ENCODE data around the gene SPAG6. TPM values are rescaled to one million over a fixed set of nuclear protein-coding genes. Genes with fewer than 3 reads are reported as not detected.

Gene SPAG6
- total RNA-seq, 1 experiment from 2014 or later: not detected

DNA sequence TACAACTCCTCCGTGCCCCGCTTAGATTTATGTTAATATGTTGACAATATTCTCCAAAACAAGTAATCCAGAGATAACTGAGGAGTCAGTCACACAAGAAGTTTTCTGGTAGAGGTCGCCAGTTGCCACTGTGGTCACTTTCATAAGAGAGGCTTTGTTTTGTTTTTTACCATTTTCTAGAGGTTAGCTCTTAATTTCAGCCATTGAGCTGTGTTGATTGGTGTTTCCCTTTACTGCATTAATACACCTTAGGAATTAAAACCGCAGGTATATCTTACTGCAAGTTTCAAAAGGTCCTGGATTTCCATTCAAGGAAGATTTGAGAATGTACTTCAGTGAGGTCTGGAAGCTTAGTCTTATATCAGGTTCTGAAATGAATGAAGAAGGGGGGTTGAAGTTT, 20.9 kb upstream of the SPAG6 start:
- Histone ChIP-seq H3K36me3 (ENCODE audit: low read depth) (peaks cover 2% of the 10 kb centered on the region; the same call in 1 of the 2 replicates), H3F3A (ENCODE audit: insufficient read depth, low read depth) (0 out of 2 replicates have a peak, but pooled peaks cover 3% of the 10 kb centered on the region), H3K9me3 (ENCODE audit: insufficient read depth, low read depth) (no peaks in the 10 kb centered on the region), H3K4me2 (peak overlapping the region; percentile 90), H3K9me2 (ENCODE audit: insufficient read depth) (no peaks in the 10 kb centered on the region), H3K79me2 (ENCODE audit: low read depth) (peaks cover 40% of the 10 kb centered on the region), H3K4me1 (replicated peaks; ENCODE audit: insufficient read depth) (peaks cover 34% of the 10 kb centered on the region), H4K20me1 (ENCODE audit: insufficient read depth) (peaks cover 9% of the 10 kb centered on the region), H3K4me3 (peak overlapping the region; percentile 79), H3K27ac (no peak overlapping the region), H2AFZ (no peak overlapping the region), H3K27me3 (ENCODE audit: insufficient read depth, low read depth) (peaks cover 16% of the 10 kb centered on the region)
- TF ChIP-seq EZH2 (IDR thresholded peaks at IDR 0.05; ENCODE audit: low read depth): no peak
- TF ChIP-seq, protein P1, sequence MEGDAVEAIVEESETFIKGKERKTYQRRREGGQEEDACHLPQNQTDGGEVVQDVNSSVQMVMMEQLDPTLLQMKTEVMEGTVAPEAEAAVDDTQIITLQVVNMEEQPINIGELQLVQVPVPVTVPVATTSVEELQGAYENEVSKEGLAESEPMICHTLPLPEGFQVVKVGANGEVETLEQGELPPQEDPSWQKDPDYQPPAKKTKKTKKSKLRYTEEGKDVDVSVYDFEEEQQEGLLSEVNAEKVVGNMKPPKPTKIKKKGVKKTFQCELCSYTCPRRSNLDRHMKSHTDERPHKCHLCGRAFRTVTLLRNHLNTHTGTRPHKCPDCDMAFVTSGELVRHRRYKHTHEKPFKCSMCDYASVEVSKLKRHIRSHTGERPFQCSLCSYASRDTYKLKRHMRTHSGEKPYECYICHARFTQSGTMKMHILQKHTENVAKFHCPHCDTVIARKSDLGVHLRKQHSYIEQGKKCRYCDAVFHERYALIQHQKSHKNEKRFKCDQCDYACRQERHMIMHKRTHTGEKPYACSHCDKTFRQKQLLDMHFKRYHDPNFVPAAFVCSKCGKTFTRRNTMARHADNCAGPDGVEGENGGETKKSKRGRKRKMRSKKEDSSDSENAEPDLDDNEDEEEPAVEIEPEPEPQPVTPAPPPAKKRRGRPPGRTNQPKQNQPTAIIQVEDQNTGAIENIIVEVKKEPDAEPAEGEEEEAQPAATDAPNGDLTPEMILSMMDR (conservative IDR thresholded peaks at IDR 0.05): no peak
- no peak for DNase-seq
- intact Hi-C loops (cut with micrococcal nuclease; ENCODE audit: unreplicated experiment): loop anchor here (5.0 to 10.0 kb wide), 4 partner anchors 358 to 740 kb away; partner anchors contain the start of gene PIP4K2A
- ChIA-PET CTCF (no interaction called here), POLR2A (ENCODE audit: unreplicated experiment) (interaction anchor here (0.6 kb wide), 1 partner anchor 64 kb away, joined by 3 read pairs; no protein-coding TSS in a partner anchor)
- no TSS peak for BruUV-seq (replicated peaks)

DNA sequence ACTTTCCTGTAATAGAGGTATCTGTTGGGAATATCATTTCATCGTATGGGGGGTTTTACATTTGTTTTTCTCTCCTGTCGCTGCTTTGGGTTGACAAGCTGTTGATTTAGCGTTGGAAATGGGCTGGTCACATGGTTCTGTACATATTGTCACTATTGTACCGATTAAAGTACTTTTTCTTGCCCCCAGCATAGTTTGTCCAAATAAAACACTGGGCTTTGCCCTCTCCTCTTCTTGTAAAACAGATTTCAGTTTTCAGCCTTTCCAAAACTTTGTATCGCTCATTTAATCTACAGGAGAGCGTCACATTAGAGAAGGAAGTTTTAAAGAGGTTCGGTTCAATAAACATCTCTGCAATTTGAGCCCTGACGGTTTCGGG, 20.4 kb upstream of the SPAG6 start:
- Histone ChIP-seq H3K4me2 (peak overlapping the region; percentile 90), H3K27me3 (ENCODE audit: insufficient read depth, low read depth) (peaks cover 16% of the 10 kb centered on the region), H3K4me3 (peak overlapping the region; percentile 79), H3K9me3 (ENCODE audit: insufficient read depth, low read depth) (no peaks in the 10 kb centered on the region), H3K79me2 (ENCODE audit: low read depth) (peaks cover 40% of the 10 kb centered on the region), H2AFZ (peak overlapping the region; percentile 81), H3K36me3 (ENCODE audit: low read depth) (peaks cover 7% of the 10 kb centered on the region; the same call in 1 of the 2 replicates), H4K20me1 (ENCODE audit: insufficient read depth) (peaks cover 9% of the 10 kb centered on the region), H3K4me1 (replicated peaks; ENCODE audit: insufficient read depth) (peaks cover 29% of the 10 kb centered on the region), H3F3A (ENCODE audit: insufficient read depth, low read depth) (0 out of 2 replicates have a peak, but pooled peaks cover 3% of the 10 kb centered on the region), H3K27ac (no peak overlapping the region), H3K9me2 (ENCODE audit: insufficient read depth) (no peaks in the 10 kb centered on the region)
- DNase-seq: no peak
- POLR2A ChIA-PET (ENCODE audit: unreplicated experiment): no interaction called here
- CTCF ChIA-PET: no interaction called here
- no peak for TF ChIP-seq EZH2 (IDR thresholded peaks at IDR 0.05; ENCODE audit: low read depth)
- TF ChIP-seq, protein P1 (conservative IDR thresholded peaks at IDR 0.05): no peak
- TSS peak; percentile 21 for BruUV-seq (replicated peaks)
- intact Hi-C loops (cut with micrococcal nuclease; ENCODE audit: unreplicated experiment): loop anchor here (5.0 to 10.0 kb wide), 4 partner anchors 357 to 740 kb away; partner anchors contain the start of gene PIP4K2A

GRCh38 chr10:22325272-22326144, 19.8 kb upstream of the SPAG6 start:
- CTCF ChIA-PET: no interaction called here
- H3K9me2 ChIP-seq (ENCODE audit: insufficient read depth): no peaks in the 10 kb centered on the region
- no TSS peak for BruUV-seq (replicated peaks)

More at GRCh38 chr10:22325272-22326144, 19.8 kb upstream of the SPAG6 start:
- H3F3A ChIP-seq (ENCODE audit: insufficient read depth, low read depth): 0 out of 2 replicates have a peak, but pooled peaks cover 3% of the 10 kb centered on the region
- H3K9me3 ChIP-seq (ENCODE audit: insufficient read depth, low read depth): no peaks in the 10 kb centered on the region
- peak; percentile 34 to 79 for DNase-seq
- H2AFZ ChIP-seq: peak overlapping the region; percentile 86
- H4K20me1 ChIP-seq (ENCODE audit: insufficient read depth): peaks cover 9% of the 10 kb centered on the region
- peaks cover 40% of the 10 kb centered on the region for H3K79me2 ChIP-seq (ENCODE audit: low read depth)
- TF ChIP-seq, protein P1 (conservative IDR thresholded peaks at IDR 0.05): no peak
- no peak for TF ChIP-seq EZH2 (IDR thresholded peaks at IDR 0.05; ENCODE audit: low read depth)
- H3K27ac ChIP-seq: peak overlapping the region; percentile 29; the same call in 1 of the 2 replicates
- H3K4me1 ChIP-seq (replicated peaks; ENCODE audit: insufficient read depth): peaks cover 27% of the 10 kb centered on the region
- H3K27me3 ChIP-seq (ENCODE audit: insufficient read depth, low read depth): peaks cover 16% of the 10 kb centered on the region
- intact Hi-C loops (cut with micrococcal nuclease; ENCODE audit: unreplicated experiment): loop anchor here (10.0 kb wide), 2 partner anchors 389 to 739 kb away; partner anchors contain the start of gene PIP4K2A
- peak overlapping the region; percentile 79 for H3K4me3 ChIP-seq
- peak overlapping the region; percentile 90 for H3K4me2 ChIP-seq
- POLR2A ChIA-PET (ENCODE audit: unreplicated experiment): interaction anchor here (0.6 kb wide), 1 partner anchor 15 kb away, joined by 7 read pairs; no protein-coding TSS in a partner anchor
- H3K36me3 ChIP-seq (ENCODE audit: low read depth): peaks cover 9% of the 10 kb centered on the region; the same call in 1 of the 2 replicates
